HepG2 (cell line): ENCODE measurements around the gene SPSB1. TPM values are rescaled to one million over a fixed set of nuclear protein-coding genes. Genes with fewer than 3 reads are reported as not detected.

Experiments
- ARNT ChIP-seq: fragments of 450-650 bp; IDR thresholded peaks from 2 replicates; pipeline ENCODE4 v1.6.1; 2017
- ATF3 ChIP-seq: sonication (generic); formaldehyde crosslinking; IDR thresholded peaks from 2 replicates; pipeline ENCODE4 v1.4.0; 2020; ENCODE audit warnings: missing genetic modification reagents
- CBFB ChIP-seq: sonication (generic); formaldehyde crosslinking; IDR thresholded peaks from 2 replicates; pipeline ENCODE4 v1.4.0; 2020; ENCODE audit warnings: missing genetic modification reagents
- CENPX ChIP-seq: sonication (generic); formaldehyde crosslinking; IDR thresholded peaks from 2 replicates; pipeline ENCODE4 v1.9.0; 2021; ENCODE audit warnings: mild to moderate bottlenecking, missing genetic modification reagents, moderate library complexity
- CHCHD3 ChIP-seq: sonication (generic); formaldehyde crosslinking; IDR thresholded peaks from 2 replicates; pipeline ENCODE4 v1.8.0; 2022; ENCODE audit warnings: mild to moderate bottlenecking, missing genetic modification reagents, moderate library complexity
- FLYWCH1 ChIP-seq: sonication (generic); formaldehyde crosslinking; IDR thresholded peaks from 2 replicates; pipeline ENCODE4 v1.8.1; 2023; ENCODE audit warnings: mild to moderate bottlenecking, missing genetic modification reagents
- FOXO4 ChIP-seq: sonication (generic); formaldehyde crosslinking; conservative IDR thresholded peaks from 2 replicates; pipeline ENCODE4 v1.8.1; 2023; ENCODE audit warnings: missing genetic modification reagents
- GTF2F1 ChIP-seq: fragments of 150-350 bp; IDR thresholded peaks from 2 replicates; pipeline ENCODE4 v1.6.1; 2014; ENCODE audit warnings: low read length
- MED8 ChIP-seq: sonication (generic); formaldehyde crosslinking; IDR thresholded peaks from 2 replicates; pipeline ENCODE4 v1.8.1; 2023; ENCODE audit warnings: mild to moderate bottlenecking, missing genetic modification reagents; ENCODE audit not compliant: insufficient replicate concordance
- MTA3 ChIP-seq: sonication (generic); formaldehyde crosslinking; IDR thresholded peaks from 2 replicates; pipeline ENCODE4 v1.4.0; 2020; ENCODE audit warnings: missing genetic modification reagents
- PTBP1 ChIP-seq: fragments of 200-400 bp; formaldehyde crosslinking; IDR thresholded peaks from 2 replicates; pipeline ENCODE4 v1.6.1; 2018; ENCODE audit warnings: low read length, low read depth; ENCODE audit not compliant: poor library complexity, severe bottlenecking
- RFXAP ChIP-seq: sonication (generic); formaldehyde crosslinking; IDR thresholded peaks from 2 replicates; pipeline ENCODE4 v1.4.0; 2020; ENCODE audit warnings: missing genetic modification reagents, borderline replicate concordance
- SETDB1 ChIP-seq: sonication (generic); formaldehyde crosslinking; IDR thresholded peaks from 2 replicates; pipeline ENCODE4 v1.5.1; 2020; ENCODE audit warnings: missing genetic modification reagents, mild to moderate bottlenecking, borderline replicate concordance
- SNRNP70 ChIP-seq: fragments of 200-400 bp; formaldehyde crosslinking; IDR thresholded peaks from 2 replicates; pipeline ENCODE4 v1.6.1; 2017; ENCODE audit warnings: mild to moderate bottlenecking, low read depth, low read length, moderate library complexity
- TCF7 ChIP-seq: sonication (generic); IDR thresholded peaks from 2 replicates; pipeline ENCODE4 v1.6.1; 2016; ENCODE audit warnings: antibody characterized with exemption, low read depth
- ZC3H13 ChIP-seq: sonication (generic); formaldehyde crosslinking; IDR thresholded peaks from 2 replicates; pipeline ENCODE4 v1.8.1; 2023; ENCODE audit warnings: mild to moderate bottlenecking, missing genetic modification reagents, moderate library complexity
- ZFY ChIP-seq: sonication (generic); formaldehyde crosslinking; IDR thresholded peaks from 2 replicates; pipeline ENCODE4 v1.4.0; 2020; ENCODE audit warnings: missing genetic modification reagents
- ZKSCAN1 ChIP-seq: fragments of 150-350 bp; IDR thresholded peaks from 2 replicates; pipeline ENCODE4 v1.6.1; 2014; ENCODE audit warnings: low read length
- ZNF230 ChIP-seq: sonication (generic); formaldehyde crosslinking; IDR thresholded peaks from 2 replicates; pipeline ENCODE4 v1.4.0; 2020; ENCODE audit warnings: mild to moderate bottlenecking, missing genetic modification reagents
- ZNF260 ChIP-seq: sonication (generic); formaldehyde crosslinking; IDR thresholded peaks from 2 replicates; pipeline ENCODE4 v1.4.0; 2020; ENCODE audit warnings: missing genetic modification reagents, low read depth, mild to moderate bottlenecking, borderline replicate concordance
- ZNF274 ChIP-seq: sonication (generic); formaldehyde crosslinking; IDR thresholded peaks from 2 replicates; pipeline ENCODE4 v1.5.1; 2020; ENCODE audit warnings: mild to moderate bottlenecking, missing genetic modification reagents
- ZNF329 ChIP-seq: sonication (generic); formaldehyde crosslinking; IDR thresholded peaks from 2 replicates; pipeline ENCODE4 v1.9.0; 2021; ENCODE audit warnings: low read depth, mild to moderate bottlenecking, missing genetic modification reagents
- ZNF383 ChIP-seq: sonication (generic); formaldehyde crosslinking; IDR thresholded peaks from 2 replicates; pipeline ENCODE4 v1.4.0; 2020; ENCODE audit warnings: missing genetic modification reagents, mild to moderate bottlenecking, borderline replicate concordance
- ZNF546 ChIP-seq: sonication (generic); formaldehyde crosslinking; conservative IDR thresholded peaks from 2 replicates; pipeline ENCODE4 v1.8.1; 2023; ENCODE audit warnings: mild to moderate bottlenecking, missing genetic modification reagents
- ZNF607 ChIP-seq: sonication (generic); formaldehyde crosslinking; IDR thresholded peaks from 2 replicates; pipeline ENCODE4 v1.5.1; 2020; ENCODE audit warnings: missing genetic modification reagents, mild to moderate bottlenecking, borderline replicate concordance
- ZNF670 ChIP-seq: sonication (generic); formaldehyde crosslinking; IDR thresholded peaks from 2 replicates; pipeline ENCODE4 v1.8.0; 2022; ENCODE audit warnings: mild to moderate bottlenecking, missing genetic modification reagents, borderline replicate concordance
- polyA plus RNA-seq, 8 experiments: library from polyadenylated mRNA; depleted of rRNA in 3 of 8; stranded (reverse) in 7 of 8; unstranded in 1 of 8; fragments of >200 nt; fragmentation: Illumina TruSeq in 4 of 8; extraction: Trizol in 4 of 8; gene quantifications; 2 replicates each; pipeline versions ENCODE4 v1.2.1 to v1.2.3, GENCODE V29; 2011 to 2016; ENCODE audit warnings: low read depth in 4 of 8, missing spikeins in 1 of 8, mixed read lengths in 1 of 8; ENCODE audit not compliant: insufficient read depth in 1 of 8
- total RNA-seq, 5 experiments: library from RNA; depleted of rRNA; stranded (reverse); fragments of >200 nt; fragmentation: Illumina TruSeq; extraction: Trizol; gene quantifications; 2 replicates each; pipeline ENCODE4 v1.2.3, GENCODE V29; 2016; ENCODE audit warnings: low read depth in 1 of 5
- TF ChIP-seq, protein P1 (sequence below): sonication (generic); formaldehyde crosslinking; IDR thresholded peaks from 2 replicates; pipeline ENCODE4 v1.5.0; 2020; ENCODE audit warnings: mild to moderate bottlenecking, missing genetic modification reagents

The SPSB1 gene
- total and polyA plus RNA-seq, 2 of the 13 experiments (the other 11 are each of a cell fraction or from before 2014, with no cell fraction given) = 5.0 to 8.0 TPM

GRCh38 chr1:9399510-9400424, 107.1 kb downstream of the SPSB1 start (continued):
- TF ChIP-seq ZNF670 (CRISPR knock-in tag) (no peak), ZFY (CRISPR knock-in tag) (peak; percentile 23; the same call in 1 of the 2 replicates), ZC3H13 (no peak), SETDB1 (no peak), ZKSCAN1 (no peak), ATF3 (peak; percentile 60; the same call in 1 of the 2 replicates), MTA3 (CRISPR knock-in tag) (no peak), MED8 (CRISPR knock-in tag) (no peak), CENPX (CRISPR knock-in tag) (no peak), CHCHD3 (CRISPR knock-in tag) (no peak), ZNF607 (CRISPR knock-in tag) (no peak), ZNF546 (CRISPR knock-in tag) (no peak), ARNT (no peak), SNRNP70 (no peak), ZNF274 (CRISPR knock-in tag) (no peak), ZNF260 (CRISPR knock-in tag) (no peak), CBFB (no peak; the same call in 1 of the 2 replicates), PTBP1 (no peak), FLYWCH1 (CRISPR knock-in tag) (no peak), FOXO4 (CRISPR knock-in tag) (no peak), GTF2F1 (no peak), ZNF329 (CRISPR knock-in tag) (no peak), ZNF230 (CRISPR knock-in tag) (0 out of 2 replicates have a peak, but pooled peaks have one; percentile 69), ZNF383 (0 out of 2 replicates have a peak, but pooled peaks have one; percentile 67), TCF7 (peak; percentile 57; the same call in 1 of the 2 replicates), RFXAP (no peak)
- TF ChIP-seq, protein P1, sequence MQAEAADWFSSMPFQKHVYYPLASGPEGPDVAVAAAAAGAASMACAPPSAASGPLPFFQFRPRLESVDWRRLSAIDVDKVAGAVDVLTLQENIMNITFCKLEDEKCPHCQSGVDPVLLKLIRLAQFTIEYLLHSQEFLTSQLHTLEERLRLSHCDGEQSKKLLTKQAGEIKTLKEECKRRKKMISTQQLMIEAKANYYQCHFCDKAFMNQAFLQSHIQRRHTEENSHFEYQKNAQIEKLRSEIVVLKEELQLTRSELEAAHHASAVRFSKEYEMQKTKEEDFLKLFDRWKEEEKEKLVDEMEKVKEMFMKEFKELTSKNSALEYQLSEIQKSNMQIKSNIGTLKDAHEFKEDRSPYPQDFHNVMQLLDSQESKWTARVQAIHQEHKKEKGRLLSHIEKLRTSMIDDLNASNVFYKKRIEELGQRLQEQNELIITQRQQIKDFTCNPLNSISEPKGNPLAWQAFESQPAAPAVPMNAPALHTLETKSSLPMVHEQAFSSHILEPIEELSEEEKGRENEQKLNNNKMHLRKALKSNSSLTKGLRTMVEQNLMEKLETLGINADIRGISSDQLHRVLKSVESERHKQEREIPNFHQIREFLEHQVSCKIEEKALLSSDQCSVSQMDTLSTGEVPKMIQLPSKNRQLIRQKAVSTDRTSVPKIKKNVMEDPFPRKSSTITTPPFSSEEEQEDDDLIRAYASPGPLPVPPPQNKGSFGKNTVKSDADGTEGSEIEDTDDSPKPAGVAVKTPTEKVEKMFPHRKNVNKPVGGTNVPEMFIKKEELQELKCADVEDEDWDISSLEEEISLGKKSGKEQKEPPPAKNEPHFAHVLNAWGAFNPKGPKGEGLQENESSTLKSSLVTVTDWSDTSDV = no peak
